Stimulated activated CD4-positive, alpha-beta T cell treated with anti-CD3 and anti-CD28 coated beads, Interleukin-15, amount 100 ng/mL, for 48 hours (primary cell): ENCODE data around the gene TBC1D4.

Experiments
- DNase-seq, 2 donors: peaks; one replicate each; pipeline ENCODE4 v3.0.0-alpha.2; 2020; ENCODE audit warnings: low read depth in 2 of 2

TBC1D4 gene

DNA sequence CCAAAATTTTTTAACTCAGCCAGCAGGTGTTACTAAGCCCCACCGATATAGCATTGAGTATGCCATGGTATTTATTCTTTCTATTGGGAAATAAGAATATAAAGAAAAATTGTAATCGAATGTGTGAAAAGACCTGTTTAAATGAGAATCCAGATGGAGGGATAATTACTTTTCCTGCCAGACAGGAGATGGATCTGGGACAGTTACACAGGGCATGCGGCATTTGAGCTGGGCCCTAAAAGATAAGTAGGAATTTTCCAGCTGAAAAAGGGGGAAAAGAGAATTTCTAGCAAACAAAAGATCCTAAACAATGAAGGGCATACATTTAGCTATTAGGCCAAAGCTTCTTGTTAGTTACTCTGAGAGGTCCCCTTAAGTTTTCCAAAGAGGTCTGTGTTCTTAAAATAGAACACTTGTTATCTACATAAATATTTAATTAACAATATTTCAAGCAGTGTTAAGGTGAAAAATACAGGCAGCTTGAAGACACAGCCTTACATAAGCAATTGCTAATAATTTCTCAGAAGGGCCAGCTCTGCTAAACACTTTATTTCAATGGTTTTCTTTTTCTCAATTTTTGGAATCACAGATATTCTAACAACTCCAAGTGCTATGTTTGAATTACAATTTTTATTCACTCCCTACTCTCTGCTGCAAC is 63.7 kb downstream of the TBC1D4 start:
- no peak for DNase-seq

GRCh38 chr13:75417656-75418055 is 64.3 kb downstream of the TBC1D4 start:
- no peak for DNase-seq

DNA sequence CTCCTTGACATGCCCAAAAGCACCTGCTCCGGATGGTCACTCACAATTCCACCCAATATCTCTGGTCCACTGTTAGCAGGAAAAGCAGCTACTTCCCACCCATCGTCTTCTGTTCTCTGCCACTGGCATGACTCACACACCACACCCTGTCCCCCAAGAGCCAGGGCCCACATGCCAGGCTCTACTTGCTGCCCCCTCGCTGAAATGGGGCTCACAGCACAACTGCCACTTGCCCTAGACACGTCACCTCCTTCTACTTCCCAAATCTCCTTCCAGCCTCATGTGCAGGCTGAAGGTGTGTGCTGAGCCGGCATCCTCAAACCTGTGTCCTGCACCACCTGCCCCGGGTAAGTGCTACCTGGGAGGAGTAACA is 65.0 kb downstream of the TBC1D4 start:
- DNase-seq = no peak

DNA sequence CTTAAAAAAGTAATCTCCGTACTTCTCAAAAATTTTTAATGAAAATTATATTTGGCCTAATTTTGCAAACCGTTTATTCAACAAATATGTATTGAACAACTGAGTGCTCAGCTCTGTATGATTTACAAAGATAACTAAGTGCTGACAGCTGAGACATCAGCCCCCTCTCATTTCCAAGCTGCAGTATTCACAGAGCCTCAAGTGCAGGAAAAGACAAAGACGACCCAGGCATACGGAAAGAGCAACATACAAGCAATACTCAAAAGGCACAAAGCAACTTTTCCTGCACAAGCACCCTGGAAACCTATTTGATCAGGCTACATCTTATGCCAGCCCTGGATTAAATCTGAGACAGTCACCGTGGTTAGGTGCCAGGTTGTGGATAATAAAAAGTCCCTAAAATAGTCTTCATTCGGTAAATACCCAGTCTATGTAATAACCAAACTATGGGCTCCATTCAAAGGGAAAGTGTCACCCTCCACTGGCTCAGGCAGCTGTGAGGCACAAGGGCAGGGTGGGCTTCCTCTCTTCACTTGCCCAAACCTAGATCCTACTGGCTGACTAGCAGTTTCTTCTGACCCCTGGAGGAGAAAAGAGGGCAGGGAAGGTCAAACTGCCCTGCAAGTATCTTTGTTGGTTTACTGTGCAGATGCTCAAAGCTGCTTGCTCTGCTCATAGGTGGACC is 65.5 kb downstream of the TBC1D4 start:
- DNase-seq = no peak

- no peak for DNase-seq
Observed at GRCh38 chr13:75415694-75416093, 66.3 kb downstream of the TBC1D4 start.

GRCh38 chr13:75415171-75415570 is 66.8 kb downstream of the TBC1D4 start:
- DNase-seq = no peak

DNA sequence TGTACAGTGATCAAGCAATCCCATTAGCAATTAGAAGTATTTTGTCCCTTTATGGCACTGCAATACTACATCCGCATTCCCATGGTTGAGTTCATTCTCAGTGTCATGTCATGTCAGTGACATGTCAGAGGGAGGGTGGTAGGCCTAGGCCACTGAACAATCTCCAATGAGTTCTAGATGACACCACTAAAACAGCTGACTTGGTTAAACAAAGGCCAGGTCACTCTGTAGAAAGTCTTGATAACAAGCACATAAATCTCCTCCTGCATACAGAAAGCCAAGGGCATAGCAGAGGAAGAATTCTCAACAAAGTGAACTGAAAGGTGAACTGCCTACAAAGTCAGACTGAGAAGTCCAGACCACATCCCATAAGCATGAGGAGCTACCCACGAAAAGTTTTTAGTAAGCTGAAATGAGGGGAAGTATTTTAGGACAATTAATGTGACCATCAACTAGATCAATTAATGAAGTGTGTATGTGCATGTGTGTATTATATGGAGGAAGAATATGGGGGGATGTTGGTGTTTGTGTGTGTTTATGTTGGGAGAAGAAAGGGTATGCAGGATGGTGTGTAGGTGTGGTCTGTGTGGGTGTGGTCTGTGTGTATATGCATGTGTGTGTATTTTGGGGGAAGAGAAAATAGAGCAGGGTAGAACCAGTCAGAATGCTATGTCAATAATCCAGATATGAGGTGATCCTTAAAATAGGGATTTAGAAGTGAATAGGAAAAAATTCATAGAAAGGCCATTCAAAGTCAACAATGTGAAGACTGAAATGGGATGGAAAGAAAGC is 67.7 kb downstream of the TBC1D4 start:
- DNase-seq = no peak

DNA sequence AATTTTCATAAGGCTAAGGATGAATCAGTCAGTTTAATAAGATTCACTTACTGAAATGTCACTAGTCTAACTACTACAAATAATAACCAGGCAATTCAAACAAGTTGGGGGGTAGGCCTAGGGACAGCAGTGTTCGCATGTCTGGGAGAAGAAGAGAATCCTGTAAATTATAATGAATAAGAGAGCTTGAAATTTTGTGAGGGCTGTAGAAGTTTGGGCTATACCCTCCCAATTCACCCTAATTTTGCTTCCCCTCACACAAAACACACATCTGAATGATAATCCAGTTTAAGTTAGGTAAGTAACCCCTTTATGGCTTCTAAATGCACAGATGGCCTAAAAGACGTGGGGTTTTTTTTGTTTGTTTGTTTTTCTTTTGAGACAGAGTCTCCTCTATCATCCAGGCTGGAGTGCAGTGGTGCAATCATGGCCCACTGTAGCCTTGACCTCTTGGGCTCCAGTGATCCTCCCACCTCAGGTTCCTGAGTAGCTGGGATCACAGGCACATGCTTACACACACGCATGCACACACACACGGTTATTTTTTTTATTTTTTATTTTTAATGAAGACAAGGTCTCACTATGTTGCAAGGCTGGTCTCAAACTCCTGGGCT is 69.9 kb downstream of the TBC1D4 start:
- DNase-seq = no peak

DNA sequence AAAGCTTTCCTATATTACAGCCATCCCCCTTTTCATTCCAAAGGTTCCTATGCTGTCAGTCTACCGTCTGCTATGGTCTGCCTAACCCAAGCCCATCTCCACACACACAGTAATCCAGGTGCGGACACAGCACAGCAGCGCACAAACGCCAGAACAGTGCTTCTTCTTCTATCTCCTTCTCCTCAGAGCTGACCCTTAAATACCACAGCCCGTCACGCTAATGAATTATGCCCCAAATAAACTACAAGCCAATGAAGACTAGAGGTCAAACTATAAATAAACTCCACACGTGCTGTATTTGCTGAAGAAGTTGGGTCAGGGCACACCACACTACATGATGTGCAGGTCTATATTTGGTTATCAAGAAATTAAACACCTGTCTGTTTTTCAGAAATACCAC is 71.8 kb downstream of the TBC1D4 start:
- no peak for DNase-seq

GRCh38 chr13:75407998-75408397 is 74.0 kb downstream of the TBC1D4 start:
- no peak for DNase-seq

GRCh38 chr13:75407473-75407872 is 74.5 kb downstream of the TBC1D4 start:
- DNase-seq = no peak

- no peak for DNase-seq
Observed at GRCh38 chr13:75405976-75406703, 75.8 kb downstream of the TBC1D4 start.

- no peak for DNase-seq
Observed at GRCh38 chr13:75404726-75405125, 77.2 kb downstream of the TBC1D4 start.

GRCh38 chr13:75402787-75403186 is 79.2 kb downstream of the TBC1D4 start:
- no peak for DNase-seq

- DNase-seq = no peak
Observed at GRCh38 chr13:75400775-75401174, 81.2 kb downstream of the TBC1D4 start.

DNA sequence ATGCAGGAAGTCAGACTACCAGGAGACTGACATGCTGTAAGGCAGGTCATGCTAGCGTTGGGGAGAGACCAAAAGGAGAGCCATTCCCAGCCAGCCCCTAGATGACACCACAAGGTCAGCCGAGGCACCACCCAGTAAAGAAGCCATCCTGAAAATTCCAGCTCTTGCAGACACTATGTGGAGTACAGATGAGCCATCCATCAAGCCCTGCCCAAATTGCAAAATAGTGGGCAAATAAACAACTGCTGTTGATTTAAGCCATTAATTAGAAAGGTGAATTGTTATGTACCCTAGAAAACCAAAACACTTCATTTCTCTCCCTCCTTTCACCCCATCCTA is 82.1 kb downstream of the TBC1D4 start:
- no peak for DNase-seq

GRCh38 chr13:75399168-75399878 is 82.6 kb downstream of the TBC1D4 start:
- DNase-seq = no peak

DNA sequence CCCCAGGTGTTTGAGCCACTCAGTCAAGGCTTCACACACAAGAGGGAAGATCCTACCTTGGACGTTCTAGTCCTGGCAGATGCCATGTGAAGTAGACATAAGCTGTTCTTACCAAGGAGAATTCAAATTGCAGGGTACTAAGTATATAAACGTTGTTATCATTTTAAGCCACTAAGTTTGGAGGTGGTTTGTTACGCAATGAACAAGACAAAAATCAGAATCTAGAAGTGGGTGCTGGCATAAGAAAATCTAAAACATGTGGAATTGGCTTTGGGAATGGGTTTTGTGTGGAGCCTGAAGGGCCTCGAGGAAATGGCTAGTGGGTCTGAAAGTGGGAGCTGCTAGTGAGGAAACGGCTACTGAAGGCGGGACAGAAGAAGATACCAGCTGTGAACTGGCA is 83.9 kb downstream of the TBC1D4 start:
- no peak for DNase-seq

GRCh38 chr13:75395901-75396300 is 86.1 kb downstream of the TBC1D4 start:
- no peak for DNase-seq

GRCh38 chr13:75395066-75395465 is 86.9 kb downstream of the TBC1D4 start:
- no peak for DNase-seq

DNA sequence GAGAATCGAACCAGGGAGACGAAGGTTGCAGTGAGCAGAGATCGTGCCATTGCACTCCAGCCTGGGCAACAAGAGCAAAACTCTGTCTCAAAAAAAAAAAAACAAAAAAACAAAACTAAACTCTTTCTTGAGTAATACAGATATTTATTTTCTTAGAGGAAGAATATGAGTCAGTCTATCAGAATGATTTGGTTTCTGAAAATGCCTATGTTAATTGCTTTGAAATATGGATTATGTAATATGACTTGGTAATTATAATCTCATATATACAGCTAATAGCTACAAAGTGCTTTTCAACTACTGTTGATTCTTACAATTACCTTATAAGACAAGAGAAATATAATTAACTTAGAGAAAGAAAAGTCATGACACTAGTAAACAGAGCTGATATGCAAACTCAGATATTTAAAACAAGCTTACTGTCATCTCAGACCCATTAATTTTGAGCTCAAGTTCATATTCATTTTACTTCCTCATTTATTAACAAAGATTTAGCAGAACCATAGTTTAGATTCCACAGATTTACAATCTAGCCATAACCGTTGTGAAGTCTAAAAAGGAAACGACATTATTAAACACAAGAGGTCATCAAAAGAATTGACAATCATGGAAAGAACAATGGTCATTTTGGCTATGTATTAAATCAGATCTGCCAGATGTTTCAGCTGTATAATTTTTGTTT is 88.0 kb downstream of the TBC1D4 start:
- no peak for DNase-seq
